MCF 10A (cell line): ENCODE results near the gene AK4. TPM values are rescaled to one million over a fixed set of nuclear protein-coding genes. Genes with fewer than 3 reads are reported as not detected.

Source experiments
- BruUV-seq: library from RNA; stranded (reverse); fragments of 400-500 nt; replicated peaks from 2 replicates; lab custom pipeline; 2021; lab: Mats Ljungman, UMichigan
- CTCF ChIA-PET: fragments of 300-600 bp; sonication (Branson Sonifier 250); formaldehyde crosslinking; extraction: SDS; loops from one replicate; lab custom pipeline; 2021; ENCODE audit warnings: antibody characterized with exemption, inconsistent platforms; lab: Yijun Ruan, JAX
- POLR2A ChIA-PET: fragments of 300-600, 350-650 bp; sonication (Branson Sonifier 250); formaldehyde crosslinking; extraction: SDS; loops from one replicate; lab custom pipeline; 2020; ENCODE audit warnings: antibody characterized with exemption, inconsistent platforms; lab: Yijun Ruan, JAX
- DNase-seq: peaks from one replicate; pipeline ENCODE4 v3.0.0-alpha.2; 2018; ENCODE audit not compliant: unreplicated experiment
- H3K27ac Mint-ChIP-seq: one replicate; pipeline ENCODE4 v1.8.0; 2022; ENCODE audit warnings: mild to moderate bottlenecking, low read depth, mixed read lengths; ENCODE audit not compliant: unreplicated experiment
- H3K27me3 Mint-ChIP-seq: one replicate; pipeline ENCODE4 v1.8.0; 2022; ENCODE audit warnings: mixed read lengths; ENCODE audit not compliant: insufficient read depth, unreplicated experiment
- H3K36me3 Mint-ChIP-seq: one replicate; pipeline ENCODE4 v1.8.0; 2022; ENCODE audit warnings: mild to moderate bottlenecking, moderate library complexity, mixed read lengths; ENCODE audit not compliant: insufficient read depth, unreplicated experiment
- H3K4me1 Mint-ChIP-seq: one replicate; pipeline ENCODE4 v1.8.0; 2022; ENCODE audit warnings: mixed read lengths; ENCODE audit not compliant: insufficient read depth, unreplicated experiment
- H3K4me3 Mint-ChIP-seq: one replicate; pipeline ENCODE4 v1.8.0; 2022; ENCODE audit warnings: mild to moderate bottlenecking, moderate library complexity, mixed read lengths; ENCODE audit not compliant: unreplicated experiment
- H3K9me3 Mint-ChIP-seq: one replicate; pipeline ENCODE4 v1.8.0; 2022; ENCODE audit warnings: mixed read lengths; ENCODE audit not compliant: unreplicated experiment
- intact Hi-C: fragments of 100-400 bp; cut with micrococcal nuclease; formaldehyde crosslinking; loops from 2 replicates; pipeline ENCODE4 v1.14.1; 2022
- total RNA-seq: library from RNA; stranded (reverse); gene quantifications from 2 replicates; pipeline ENCODE4 v1.2.3, GENCODE V29; 2022
- TF ChIP-seq, protein P1 (sequence below): fragments of 200-600 bp; IDR thresholded peaks from one replicate; pipeline ENCODE4 v1.8.0; 2022; ENCODE audit warnings: antibody characterized with exemption, mild to moderate bottlenecking; ENCODE audit not compliant: unreplicated experiment

Gene AK4
- total RNA-seq, 1 experiment from 2014 or later, result 57.1 TPM

DNA sequence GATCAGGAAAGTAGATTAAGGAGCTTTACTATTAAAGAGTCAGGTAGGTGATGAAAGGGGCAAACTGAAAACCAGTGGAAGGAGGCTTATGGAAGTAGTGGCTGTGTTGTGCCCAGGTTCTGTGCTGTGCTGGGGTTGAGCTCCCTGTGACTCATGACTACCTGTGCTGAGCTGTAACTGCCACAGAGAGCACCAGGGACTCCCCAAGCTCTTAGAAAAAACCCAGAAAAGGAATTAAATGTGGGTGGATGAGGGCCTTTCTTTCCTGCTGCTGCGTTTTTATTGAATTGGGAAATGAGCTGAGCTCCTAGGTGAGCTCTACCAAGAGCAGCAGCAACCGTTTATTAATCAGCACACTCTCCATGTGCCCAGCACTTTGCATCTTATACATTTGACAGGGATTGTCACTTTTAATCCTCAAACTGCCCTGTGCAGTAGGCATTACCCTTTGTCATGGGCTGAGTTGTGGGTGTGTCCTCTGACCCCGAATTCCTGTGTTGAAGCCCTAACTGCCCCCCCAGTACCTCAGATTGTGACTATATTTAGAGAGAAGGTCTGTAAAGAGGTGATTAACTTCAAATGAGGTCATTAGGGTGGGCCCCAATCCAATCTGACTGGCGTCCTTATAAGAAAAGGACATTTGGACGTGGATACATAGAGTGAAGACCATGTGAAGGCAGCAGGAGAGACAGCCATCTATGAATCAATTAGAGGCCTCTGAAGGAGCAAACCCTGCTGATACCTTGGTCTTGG lies 65.4 kb downstream of the AK4 start:
- H3K4me1 Mint-ChIP-seq, result no peaks in the 10 kb centered on the region
- H3K36me3 Mint-ChIP-seq, result peaks cover 12% of the 10 kb centered on the region
- no peaks in the 10 kb centered on the region for H3K27me3 Mint-ChIP-seq
- TF ChIP-seq, protein P1, sequence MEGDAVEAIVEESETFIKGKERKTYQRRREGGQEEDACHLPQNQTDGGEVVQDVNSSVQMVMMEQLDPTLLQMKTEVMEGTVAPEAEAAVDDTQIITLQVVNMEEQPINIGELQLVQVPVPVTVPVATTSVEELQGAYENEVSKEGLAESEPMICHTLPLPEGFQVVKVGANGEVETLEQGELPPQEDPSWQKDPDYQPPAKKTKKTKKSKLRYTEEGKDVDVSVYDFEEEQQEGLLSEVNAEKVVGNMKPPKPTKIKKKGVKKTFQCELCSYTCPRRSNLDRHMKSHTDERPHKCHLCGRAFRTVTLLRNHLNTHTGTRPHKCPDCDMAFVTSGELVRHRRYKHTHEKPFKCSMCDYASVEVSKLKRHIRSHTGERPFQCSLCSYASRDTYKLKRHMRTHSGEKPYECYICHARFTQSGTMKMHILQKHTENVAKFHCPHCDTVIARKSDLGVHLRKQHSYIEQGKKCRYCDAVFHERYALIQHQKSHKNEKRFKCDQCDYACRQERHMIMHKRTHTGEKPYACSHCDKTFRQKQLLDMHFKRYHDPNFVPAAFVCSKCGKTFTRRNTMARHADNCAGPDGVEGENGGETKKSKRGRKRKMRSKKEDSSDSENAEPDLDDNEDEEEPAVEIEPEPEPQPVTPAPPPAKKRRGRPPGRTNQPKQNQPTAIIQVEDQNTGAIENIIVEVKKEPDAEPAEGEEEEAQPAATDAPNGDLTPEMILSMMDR, result no peak
- POLR2A ChIA-PET, result interaction anchor here (0.7 to 1.6 kb wide), 2 partner anchors 12 to 147 kb away, joined by 3 read pairs; no protein-coding TSS in a partner anchor
- DNase-seq, result no peak
- BruUV-seq, result no TSS peak
- H3K4me3 Mint-ChIP-seq, result no peak overlapping the region
- intact Hi-C loops, result no loop called here
- CTCF ChIA-PET, result interaction anchor here (0.7 to 4.7 kb wide), 14 partner anchors 11 to 1095 kb away, joined by 3 to 47 read pairs (median 4); partner anchors contain the start of genes LEPR and LEPROT
- no peaks in the 10 kb centered on the region for H3K9me3 Mint-ChIP-seq
- no peak overlapping the region for H3K27ac Mint-ChIP-seq

DNA sequence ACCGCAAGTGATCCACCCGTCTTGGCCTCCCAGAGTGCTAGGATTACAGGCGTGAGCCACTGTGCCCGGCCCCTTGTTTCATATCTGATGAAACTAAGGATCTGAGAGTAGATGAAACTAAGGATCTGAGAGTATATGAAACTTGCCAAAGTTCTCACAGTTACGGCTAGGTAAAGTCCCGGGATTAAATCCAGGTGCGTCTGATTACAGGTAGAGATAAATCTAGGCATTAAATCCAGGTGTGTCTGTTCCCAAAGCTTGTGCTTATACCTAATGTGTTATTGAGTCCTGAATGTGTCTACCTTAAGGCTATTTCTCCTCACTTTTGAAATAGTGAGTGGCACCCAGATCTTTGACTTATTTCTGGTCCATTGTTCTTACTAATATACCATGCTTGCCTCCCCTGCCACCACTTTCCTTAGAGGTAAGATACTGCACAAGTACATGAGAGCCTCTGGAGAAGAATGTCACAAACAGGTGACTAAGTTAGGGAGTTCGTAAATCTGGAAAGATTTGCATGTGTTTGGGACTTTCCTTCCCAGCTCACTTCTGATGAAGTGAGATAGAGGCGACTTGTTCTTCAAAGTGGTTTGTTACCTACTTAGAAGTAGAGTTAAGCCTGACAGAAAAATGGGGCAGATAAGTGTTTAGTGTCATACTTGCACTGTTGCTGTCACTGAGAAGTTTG lies 66.5 kb downstream of the AK4 start:
- no peak for DNase-seq
- Mint-ChIP-seq H3K4me1 (no peaks in the 10 kb centered on the region), H3K4me3 (no peak overlapping the region), H3K27me3 (no peaks in the 10 kb centered on the region), H3K27ac (no peak overlapping the region), H3K36me3 (peaks cover 19% of the 10 kb centered on the region), H3K9me3 (no peaks in the 10 kb centered on the region)
- CTCF ChIA-PET, result interaction anchor here (0.5 to 4.7 kb wide), 11 partner anchors 10 to 477 kb away, joined by 3 to 47 read pairs (median 6); partner anchors contain the start of genes LEPR and LEPROT
- POLR2A ChIA-PET, result no interaction called here
- no TSS peak for BruUV-seq
- TF ChIP-seq, protein P1, result no peak
- intact Hi-C loops, result loop anchor here (1.0 kb wide), 1 partner anchor 473 kb away; no protein-coding TSS in a partner anchor

DNA sequence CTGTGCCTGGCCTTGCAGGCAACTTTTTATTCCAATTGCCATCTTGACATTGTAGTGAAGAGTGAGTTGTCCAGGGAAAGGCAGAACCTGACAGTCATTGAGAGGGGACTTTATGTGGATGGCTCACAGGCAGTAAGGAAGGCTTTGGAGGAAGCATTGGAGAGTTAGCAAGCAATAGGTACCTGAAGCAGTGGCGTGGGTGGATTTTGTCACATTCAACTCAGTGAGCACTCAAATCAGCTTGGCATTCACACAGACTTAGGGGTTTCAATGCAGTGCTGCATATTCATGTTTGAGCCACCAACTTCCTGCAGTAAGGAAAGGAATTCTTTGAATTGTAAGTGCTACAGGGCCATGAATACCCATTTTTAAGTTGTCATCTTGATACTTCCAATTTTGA lies 69.0 kb downstream of the AK4 start:
- Mint-ChIP-seq H3K4me1 (no peaks in the 10 kb centered on the region), H3K9me3 (no peaks in the 10 kb centered on the region), H3K27ac (no peak overlapping the region), H3K4me3 (no peak overlapping the region), H3K36me3 (peaks cover 20% of the 10 kb centered on the region), H3K27me3 (no peaks in the 10 kb centered on the region)
- POLR2A ChIA-PET, result interaction anchor here (1.3 kb wide), 1 partner anchor 37 kb away, joined by 4 read pairs; no protein-coding TSS in a partner anchor
- TF ChIP-seq, protein P1, result no peak
- BruUV-seq, result no TSS peak
- CTCF ChIA-PET, result interaction anchor here (0.6 to 4.7 kb wide), 8 partner anchors 8 to 1025 kb away, joined by 3 to 47 read pairs (median 4); no protein-coding TSS in a partner anchor
- intact Hi-C loops, result no loop called here
- DNase-seq, result no peak
